Stimulated activated CD8-positive, alpha-beta memory T cell treated with anti-CD3 and anti-CD28 coated beads, Interleukin-2, amount 100 ng/mL, for 48 hours (primary cell): ENCODE results near the gene CNTN1.
"Not testable (repeated sequence)": the region's sequence is repeated elsewhere in the genome, so short reads cannot be mapped to it uniquely, and the experiment has no call there.

Experiments
- DNase-seq, 2 donors: peaks; one replicate each; pipeline ENCODE4 v3.0.0-alpha.2; 2020; ENCODE audit warnings: low read depth in 2 of 2

Gene CNTN1

DNA sequence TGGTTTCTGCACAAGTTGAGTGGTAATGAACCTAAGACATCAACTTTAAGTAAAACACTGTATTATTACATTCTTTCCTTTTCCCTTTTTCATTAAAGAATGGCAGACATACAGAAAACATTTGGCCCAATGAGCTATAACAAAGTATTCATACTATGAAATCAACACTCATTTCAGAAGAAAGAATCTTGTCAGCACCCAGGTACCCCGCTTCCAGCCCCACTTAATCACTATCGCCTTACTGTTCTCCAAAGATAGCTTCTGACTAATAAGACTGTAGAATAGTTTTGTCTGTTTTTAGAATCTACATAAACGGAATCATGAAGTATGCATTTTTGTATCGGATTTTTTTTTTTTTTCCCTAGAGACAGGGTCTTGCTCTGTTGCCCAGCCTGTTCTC lies 9.5 kb downstream of the CNTN1 start:
- no peak for DNase-seq

- DNase-seq, result no peak
Observed at GRCh38 chr12:40711121-40711520, 18.9 kb downstream of the CNTN1 start.

DNA sequence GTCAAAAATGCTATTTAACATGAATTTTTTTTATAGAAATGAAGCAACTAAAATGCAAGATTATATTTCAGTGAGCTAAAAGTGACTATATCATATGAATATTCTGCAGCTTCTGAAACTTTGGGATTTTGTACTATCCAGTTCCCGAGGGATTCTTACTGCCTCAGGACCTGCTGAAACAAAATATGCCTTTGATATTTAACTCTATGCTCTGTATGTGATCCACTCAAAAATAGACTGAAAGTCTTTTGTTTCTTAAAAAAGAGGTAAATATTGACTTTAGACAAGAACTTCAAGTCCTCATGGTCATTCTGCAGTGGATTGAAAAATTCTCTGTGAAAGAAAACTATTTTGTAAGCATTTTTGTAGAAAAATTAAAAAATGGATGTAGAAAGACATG lies 22.4 kb downstream of the CNTN1 start:
- no peak for DNase-seq

DNA sequence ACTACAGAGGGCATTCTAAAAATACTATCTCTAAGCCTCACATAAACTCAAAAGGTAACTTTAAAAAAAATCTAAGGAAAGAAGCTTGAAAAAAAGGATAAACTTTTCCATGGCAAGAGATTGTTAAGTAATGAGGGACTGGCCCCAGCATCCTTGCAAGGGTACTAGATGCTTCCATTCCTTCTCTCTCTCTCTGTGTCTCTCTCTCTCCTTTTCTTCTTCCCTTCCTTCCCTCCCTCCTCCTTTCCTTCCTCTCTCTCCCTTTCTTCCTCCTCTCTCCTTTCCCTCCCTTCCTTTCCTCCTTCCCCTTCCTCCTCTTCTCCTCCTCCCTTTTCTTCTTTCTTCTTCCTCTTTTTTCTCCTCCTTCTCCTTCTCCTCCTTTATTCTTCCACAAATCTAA lies 23.8 kb downstream of the CNTN1 start:
- DNase-seq, result no peak

DNA sequence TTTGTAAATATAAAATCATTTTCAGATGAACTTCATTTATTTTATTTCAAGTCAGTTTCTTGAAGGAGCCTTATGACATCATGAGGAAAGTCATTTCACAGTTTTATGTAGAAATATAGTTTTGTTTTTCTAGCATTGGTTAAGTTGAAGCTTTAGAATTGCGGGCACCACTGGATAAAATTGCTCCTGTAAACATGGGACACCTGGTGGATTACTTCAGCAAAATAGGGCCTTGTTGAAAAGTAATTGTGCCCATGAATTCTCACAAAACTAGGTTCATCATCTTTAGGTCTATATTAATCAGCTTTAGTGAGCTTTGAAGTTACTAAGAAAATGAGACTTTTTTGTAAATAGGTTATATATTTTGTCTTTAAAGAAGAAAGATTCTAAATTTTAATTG lies 25.3 kb downstream of the CNTN1 start:
- DNase-seq, result no peak

GRCh38 chr12:40718878-40719372 lies 26.7 kb downstream of the CNTN1 start:
- no peak for DNase-seq

DNA sequence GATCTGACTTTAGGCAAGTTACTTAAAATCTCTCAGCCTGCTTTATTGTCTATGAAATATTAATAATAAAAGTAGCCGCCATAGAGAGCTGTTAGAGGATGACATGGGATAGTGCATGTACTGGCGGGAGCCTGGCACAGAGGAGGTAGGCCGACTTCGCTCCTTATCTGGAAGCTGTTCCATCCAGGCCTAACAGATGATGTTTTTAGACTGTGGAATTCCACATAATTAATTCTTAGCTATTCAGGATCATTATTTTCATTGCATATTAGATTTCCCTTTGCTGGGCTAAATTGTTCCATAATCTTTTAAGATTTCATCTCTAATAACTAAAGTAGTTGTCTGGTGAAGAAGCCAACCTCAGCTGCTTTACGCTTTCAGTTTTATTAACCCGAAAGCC lies 30.8 kb downstream of the CNTN1 start:
- no peak for DNase-seq

GRCh38 chr12:40726366-40726765 lies 34.1 kb downstream of the CNTN1 start:
- DNase-seq, result no peak

- DNase-seq, result no peak
Observed at GRCh38 chr12:40727774-40728483, 35.7 kb downstream of the CNTN1 start.

DNA sequence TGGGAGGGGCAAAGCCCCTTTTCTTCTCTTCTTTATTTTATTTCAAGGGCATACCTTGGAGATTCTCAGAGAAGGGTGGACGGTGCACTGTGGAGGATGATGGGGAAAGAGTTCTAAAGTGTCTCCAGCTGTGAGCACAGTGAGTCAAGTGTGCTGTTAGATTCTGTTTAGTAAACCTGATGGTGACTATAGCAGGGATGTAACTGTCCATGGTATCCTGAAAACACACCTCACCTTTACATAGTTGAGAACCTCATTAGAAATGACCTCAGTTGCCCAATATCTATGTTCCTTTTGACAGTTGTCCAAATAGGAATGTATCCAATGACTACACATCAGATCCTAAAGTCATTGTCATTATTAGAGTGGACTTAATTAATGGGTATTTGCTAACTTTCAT lies 38.0 kb downstream of the CNTN1 start:
- no peak for DNase-seq

- DNase-seq, result no peak
Observed at GRCh38 chr12:40733871-40734270, 41.6 kb downstream of the CNTN1 start.

- no peak for DNase-seq
Observed at GRCh38 chr12:40734276-40734675, 42.0 kb downstream of the CNTN1 start.

DNA sequence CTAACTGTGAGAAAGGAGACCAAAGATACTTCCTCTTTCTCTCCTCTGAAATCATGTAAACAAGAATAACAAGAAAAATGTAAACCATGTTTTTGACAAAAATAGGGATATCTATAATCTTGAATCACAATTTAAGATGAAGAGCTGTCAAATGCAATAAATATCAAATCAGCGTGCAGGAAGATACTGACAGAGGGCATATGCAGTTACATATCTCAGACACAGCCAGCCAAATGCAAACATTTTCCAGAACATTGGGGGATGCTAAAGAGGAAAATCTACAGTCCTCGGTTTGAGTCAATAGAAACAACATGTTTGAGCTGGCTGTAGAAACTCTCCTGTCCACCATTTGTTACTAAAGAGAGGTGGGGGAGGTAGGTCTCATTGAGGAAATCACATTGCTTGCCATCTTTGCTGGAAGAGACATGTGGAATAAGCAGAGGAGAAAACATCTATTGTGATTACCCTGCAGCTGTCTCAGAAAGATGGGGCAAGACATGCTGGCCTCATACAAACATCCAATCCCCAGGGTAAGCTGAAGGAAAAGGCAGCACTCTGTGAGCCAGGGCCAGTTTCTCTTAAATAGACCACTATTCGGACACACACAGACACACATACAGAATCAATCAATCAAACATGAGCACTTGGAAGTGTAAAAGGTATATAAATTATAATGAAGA lies 43.5 kb downstream of the CNTN1 start:
- no peak for DNase-seq

DNA sequence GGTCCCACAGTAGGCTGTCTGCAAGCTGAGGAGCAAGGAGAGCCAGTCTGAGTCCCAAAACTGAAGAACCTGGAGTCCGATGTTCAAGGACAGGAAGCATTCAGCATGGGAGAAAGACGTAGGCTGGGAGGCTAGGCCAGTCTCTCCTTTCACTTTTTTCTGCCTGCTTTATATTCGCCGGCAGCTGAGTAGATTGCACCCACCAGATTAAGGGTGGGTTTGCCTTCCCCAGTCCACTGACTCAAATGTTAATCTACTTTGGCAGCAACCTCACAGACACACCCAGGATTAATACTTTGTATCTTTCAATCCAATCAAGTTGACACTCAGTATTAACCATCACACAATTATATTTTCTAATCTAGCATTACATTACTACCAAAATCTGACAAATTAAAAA lies 45.2 kb downstream of the CNTN1 start:
- not testable (repeated sequence) for DNase-seq

- no peak for DNase-seq
Observed at GRCh38 chr12:40738856-40739255, 46.6 kb downstream of the CNTN1 start.

GRCh38 chr12:40742041-40742440 lies 49.8 kb downstream of the CNTN1 start:
- no peak for DNase-seq

- no peak for DNase-seq
Observed at GRCh38 chr12:40745386-40745785, 53.1 kb downstream of the CNTN1 start.

- no peak for DNase-seq
Observed at GRCh38 chr12:40749863-40750262, 57.6 kb downstream of the CNTN1 start.

- no peak for DNase-seq
Observed at GRCh38 chr12:40752011-40752410, 59.8 kb downstream of the CNTN1 start.

DNA sequence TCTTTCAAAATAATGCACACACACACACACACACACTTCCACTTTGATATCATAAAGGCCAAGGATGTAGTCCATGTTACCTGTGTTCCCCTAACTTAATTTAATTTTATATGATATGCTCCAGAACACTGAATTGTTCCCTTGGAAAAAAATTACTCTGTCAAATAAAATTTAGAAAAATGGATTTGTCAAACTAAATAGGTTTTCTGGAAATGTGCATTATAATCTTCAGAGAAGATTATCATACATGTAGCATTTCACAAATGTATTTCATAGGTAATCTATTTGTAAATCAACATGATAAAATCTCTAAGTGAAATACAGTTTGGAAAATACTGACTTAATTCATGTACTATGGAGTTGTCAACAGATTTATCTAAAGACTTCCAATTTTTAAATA lies 68.6 kb downstream of the CNTN1 start:
- no peak for DNase-seq

- no peak for DNase-seq
Observed at GRCh38 chr12:40762072-40762471, 69.8 kb downstream of the CNTN1 start.

- no peak for DNase-seq
Observed at GRCh38 chr12:40768125-40768864, 76.1 kb downstream of the CNTN1 start.

GRCh38 chr12:40769846-40770245 lies 77.6 kb downstream of the CNTN1 start:
- DNase-seq, result no peak
